Mucosa of rectum (tissue), 2 donors: ENCODE measurements around the gene COL25A1.
"Not testable (repeated sequence)": the region's sequence is repeated elsewhere in the genome, so short reads cannot be mapped to it uniquely, and the experiment has no call there.

Experiments
- H3K27ac ChIP-seq, 2 donors: one replicate each; pipeline ENCODE4 v1.7.0; 2013; ENCODE audit warnings: inconsistent platforms in 2 of 2, low read depth in 2 of 2, low read length in 2 of 2
- H3K27me3 ChIP-seq, 2 donors: one replicate each; pipeline ENCODE4 v1.7.0; 2013; ENCODE audit warnings: low read length in 2 of 2; ENCODE audit not compliant: control insufficient read depth in 2 of 2, insufficient read depth in 2 of 2
- H3K36me3 ChIP-seq, 2 donors: one replicate each; pipeline ENCODE4 v1.7.0; 2013; ENCODE audit warnings: low read length in 2 of 2; ENCODE audit not compliant: control insufficient read depth in 2 of 2, insufficient read depth in 2 of 2
- H3K4me1 ChIP-seq, 2 donors: one replicate each; pipeline ENCODE4 v1.7.0; 2013; ENCODE audit warnings: low read length in 2 of 2, mild to moderate bottlenecking in 1 of 2; ENCODE audit not compliant: control insufficient read depth in 2 of 2, insufficient read depth in 2 of 2
- H3K4me3 ChIP-seq, 2 donors: one replicate each; pipeline ENCODE4 v1.7.0; 2013; ENCODE audit warnings: low read length in 2 of 2
- H3K9ac ChIP-seq, 2 donors: one replicate each; pipeline ENCODE4 v1.7.0; 2013; ENCODE audit warnings: low read length in 2 of 2, low read depth in 1 of 2, mild to moderate bottlenecking in 1 of 2
- H3K9me3 ChIP-seq, 2 donors: one replicate each; pipeline ENCODE4 v1.7.0; 2013; ENCODE audit warnings: low read length in 2 of 2; ENCODE audit not compliant: control insufficient read depth in 2 of 2
- donor health status: healthy.
- donor health status: Normal muscosa, but diverticular disease.

Gene COL25A1

DNA sequence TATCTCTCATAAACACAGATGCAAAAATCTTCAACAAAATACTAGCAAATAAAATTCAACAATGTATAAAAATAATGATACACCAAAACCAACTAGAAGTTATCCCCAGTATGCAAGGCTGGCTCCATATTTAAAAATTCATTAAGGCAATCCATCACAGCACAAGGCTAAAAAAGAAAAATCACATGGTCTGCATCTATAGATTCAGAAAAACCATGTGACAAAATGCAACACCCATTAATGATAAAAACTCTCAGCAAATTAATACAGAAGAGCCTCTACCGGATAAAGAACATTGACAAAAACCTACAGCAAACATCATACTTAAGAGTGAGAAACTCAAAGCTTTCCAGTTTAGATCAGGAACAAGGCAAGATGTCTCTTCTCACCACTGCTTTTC is 182.6 kb downstream of the COL25A1 start:
- Histone ChIP-seq H3K4me3 (no peak overlapping the region), H3K9ac (no peak overlapping the region), H3K4me1 (no peaks in the 10 kb centered on the region), H3K27me3 (no peaks in the 10 kb centered on the region), H3K9me3 (no peaks in the 10 kb centered on the region), H3K36me3 (no peaks in the 10 kb centered on the region), H3K27ac (no peak overlapping the region)

DNA sequence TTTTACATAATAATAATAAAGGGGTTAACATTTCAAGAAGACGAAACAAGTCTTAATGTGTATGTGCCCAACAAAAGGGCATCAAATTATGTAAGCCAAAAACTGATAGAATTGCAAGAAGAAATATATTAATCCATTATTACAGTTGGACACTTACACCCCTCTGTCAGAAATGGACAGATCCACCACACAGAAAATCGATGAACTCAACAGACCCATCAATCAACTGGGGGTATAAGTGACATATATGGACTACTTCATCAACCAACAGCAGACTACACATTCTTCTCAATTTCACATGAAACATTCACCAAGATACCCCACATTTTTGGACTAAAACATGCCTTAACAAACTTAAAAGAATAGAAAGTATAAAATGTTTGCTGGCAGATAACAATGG is 183.8 kb downstream of the COL25A1 start:
- no peaks in the 10 kb centered on the region for H3K36me3 ChIP-seq
- H3K27ac ChIP-seq = no peak overlapping the region
- no peak overlapping the region for H3K9ac ChIP-seq
- no peaks in the 10 kb centered on the region for H3K27me3 ChIP-seq
- H3K4me3 ChIP-seq = no peak overlapping the region
- no peaks in the 10 kb centered on the region for H3K4me1 ChIP-seq
- H3K9me3 ChIP-seq = no peaks in the 10 kb centered on the region

- H3K4me1 ChIP-seq = no peaks in the 10 kb centered on the region
- no peak overlapping the region for H3K4me3 ChIP-seq
- H3K27me3 ChIP-seq = no peaks in the 10 kb centered on the region
- H3K9ac ChIP-seq = no peak overlapping the region
- no peaks in the 10 kb centered on the region for H3K36me3 ChIP-seq
- no peak overlapping the region for H3K27ac ChIP-seq
- no peaks in the 10 kb centered on the region for H3K9me3 ChIP-seq
Observed at GRCh38 chr4:109114501-109114900, 188.0 kb downstream of the COL25A1 start.

DNA sequence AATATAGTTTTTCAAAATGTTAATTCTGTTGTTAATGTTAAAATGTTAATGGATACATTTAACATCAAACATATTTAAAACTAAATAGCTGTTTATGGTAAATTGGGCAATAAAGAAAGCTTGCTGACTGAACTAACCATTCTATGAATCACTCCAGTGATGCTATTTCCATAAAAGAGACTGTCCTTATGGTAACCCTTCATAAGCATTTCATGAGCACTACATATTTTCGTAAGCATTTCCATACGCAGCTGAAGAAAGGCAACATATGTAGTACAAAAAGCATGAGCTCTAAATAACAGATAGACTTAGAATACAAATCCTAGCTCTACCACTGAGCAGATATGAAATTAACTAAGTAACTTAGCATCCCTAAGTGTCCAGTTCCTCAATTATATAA is 188.9 kb downstream of the COL25A1 start:
- H3K9ac ChIP-seq = no peak overlapping the region
- H3K4me1 ChIP-seq = no peaks in the 10 kb centered on the region
- H3K9me3 ChIP-seq = no peaks in the 10 kb centered on the region
- no peak overlapping the region for H3K4me3 ChIP-seq
- H3K36me3 ChIP-seq = no peaks in the 10 kb centered on the region
- no peaks in the 10 kb centered on the region for H3K27me3 ChIP-seq
- H3K27ac ChIP-seq = no peak overlapping the region

GRCh38 chr4:109111031-109111430 is 191.4 kb downstream of the COL25A1 start:
- no peaks in the 10 kb centered on the region for H3K4me1 ChIP-seq
- H3K27ac ChIP-seq = no peak overlapping the region
- H3K27me3 ChIP-seq = no peaks in the 10 kb centered on the region
- H3K9ac ChIP-seq = no peak overlapping the region
- no peaks in the 10 kb centered on the region for H3K36me3 ChIP-seq
- H3K4me3 ChIP-seq = no peak overlapping the region
- no peaks in the 10 kb centered on the region for H3K9me3 ChIP-seq

DNA sequence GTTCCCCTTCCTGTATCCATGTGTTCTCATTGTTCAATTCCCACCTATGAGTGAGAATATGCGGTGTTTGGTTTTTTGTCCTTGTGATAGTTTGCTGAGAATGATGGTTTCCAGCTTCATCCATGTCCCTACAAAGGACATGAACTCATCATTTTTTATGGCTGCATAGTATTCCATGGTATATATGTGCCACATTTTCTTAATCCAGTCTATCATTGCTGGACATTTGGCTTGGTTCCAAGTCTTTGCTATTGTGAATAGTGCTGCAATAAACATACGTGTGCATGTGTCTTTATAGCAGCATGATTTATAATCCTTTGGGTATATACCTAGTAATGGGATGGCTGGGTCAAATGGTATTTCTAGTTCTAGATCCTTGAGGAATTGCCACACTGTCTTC is 194.2 kb downstream of the COL25A1 start:
- not testable (repeated sequence) for H3K36me3 ChIP-seq, H3K9me3 ChIP-seq

GRCh38 chr4:109094056-109094455 is 208.4 kb downstream of the COL25A1 start:
- Histone ChIP-seq H3K4me1 (no peaks in the 10 kb centered on the region), H3K9me3 (no peaks in the 10 kb centered on the region), H3K36me3 (no peaks in the 10 kb centered on the region), H3K27me3 (no peaks in the 10 kb centered on the region), H3K4me3 (no peak overlapping the region), H3K27ac (no peak overlapping the region), H3K9ac (no peak overlapping the region)

More for the DNA sequence above, 194.2 kb downstream of the COL25A1 start:
- not testable (repeated sequence) for H3K9ac ChIP-seq, H3K27me3 ChIP-seq, H3K4me1 ChIP-seq, H3K4me3 ChIP-seq, H3K27ac ChIP-seq

DNA sequence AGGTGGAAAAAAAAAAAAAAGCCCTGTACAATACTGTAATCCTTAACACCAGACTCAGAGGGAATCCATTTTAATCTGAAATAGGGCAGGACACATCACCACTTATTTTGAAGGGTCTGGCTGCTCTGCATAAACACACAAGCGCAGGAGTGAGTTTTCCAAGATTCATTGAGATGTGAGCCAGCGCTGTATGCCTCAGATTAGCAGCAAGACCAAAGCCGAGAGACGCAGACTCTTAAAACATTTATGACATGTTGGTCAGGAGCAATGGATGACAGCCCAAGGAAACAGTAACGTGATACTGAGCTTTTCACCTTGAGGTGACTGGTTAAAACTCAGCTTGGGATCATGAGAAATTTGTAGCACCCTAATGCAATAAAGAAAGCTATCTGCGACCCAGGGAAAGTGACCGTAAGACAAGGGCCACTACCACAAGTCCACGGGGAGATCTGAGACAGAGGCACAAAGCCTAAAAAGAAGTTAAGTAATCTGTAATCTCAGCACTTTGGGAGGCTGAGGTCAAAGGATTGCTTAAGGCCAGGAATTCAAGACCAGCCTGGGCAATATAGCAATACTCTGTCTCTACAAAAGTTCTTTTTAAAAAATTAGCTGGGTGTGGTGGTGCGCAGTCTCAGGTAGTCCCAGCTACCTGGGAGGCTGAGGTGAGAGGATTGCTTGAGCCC is 210.6 kb downstream of the COL25A1 start:
- Histone ChIP-seq H3K4me1 (no peaks in the 10 kb centered on the region), H3K36me3 (no peaks in the 10 kb centered on the region), H3K4me3 (no peak overlapping the region), H3K27ac (no peak overlapping the region), H3K9ac (no peak overlapping the region), H3K27me3 (no peaks in the 10 kb centered on the region), H3K9me3 (no peaks in the 10 kb centered on the region)

- H3K36me3 ChIP-seq = no peaks in the 10 kb centered on the region
- H3K27me3 ChIP-seq = no peaks in the 10 kb centered on the region
- no peak overlapping the region for H3K4me3 ChIP-seq
- no peaks in the 10 kb centered on the region for H3K4me1 ChIP-seq
- no peaks in the 10 kb centered on the region for H3K9me3 ChIP-seq
- no peak overlapping the region for H3K27ac ChIP-seq
- H3K9ac ChIP-seq = no peak overlapping the region
Observed at GRCh38 chr4:109083911-109084310, 218.5 kb downstream of the COL25A1 start.

DNA sequence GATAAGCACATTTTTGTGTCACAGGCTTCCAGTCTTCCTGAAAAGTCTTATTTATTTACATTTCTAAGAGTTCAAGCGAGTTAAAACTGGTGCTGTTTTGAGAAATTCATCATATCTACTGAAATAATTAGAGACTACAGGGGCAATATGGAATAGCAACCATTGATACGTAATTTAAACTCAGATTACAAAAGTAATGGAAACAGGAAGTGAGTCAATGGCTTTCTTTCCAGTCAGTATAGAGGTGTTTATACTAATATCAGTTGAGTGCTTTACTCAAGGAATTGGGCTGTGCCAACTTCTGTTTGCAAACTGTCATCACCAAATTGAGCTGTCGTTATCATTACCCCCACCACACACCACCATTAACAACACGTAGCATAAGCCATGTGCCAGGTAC is 222.7 kb downstream of the COL25A1 start:
- no peak overlapping the region for H3K4me3 ChIP-seq
- H3K9ac ChIP-seq = no peak overlapping the region
- no peaks in the 10 kb centered on the region for H3K9me3 ChIP-seq

GRCh38 chr4:109079201-109079600 is 223.3 kb downstream of the COL25A1 start:
- H3K27ac ChIP-seq = no peak overlapping the region
- no peak overlapping the region for H3K9ac ChIP-seq
- no peak overlapping the region for H3K4me3 ChIP-seq
- H3K36me3 ChIP-seq = no peaks in the 10 kb centered on the region
- H3K4me1 ChIP-seq = no peaks in the 10 kb centered on the region
- H3K9me3 ChIP-seq = no peaks in the 10 kb centered on the region
- H3K27me3 ChIP-seq = no peaks in the 10 kb centered on the region

More for the DNA sequence above, 222.7 kb downstream of the COL25A1 start:
- no peaks in the 10 kb centered on the region for H3K36me3 ChIP-seq
- H3K27me3 ChIP-seq = no peaks in the 10 kb centered on the region
- no peaks in the 10 kb centered on the region for H3K4me1 ChIP-seq
- no peak overlapping the region for H3K27ac ChIP-seq
